AG10803 (cell line): ENCODE data around the gene SCN1A.

Source experiments
- DNase-seq: peaks from one replicate; pipeline ENCODE4 v3.0.0; 2010; ENCODE audit warnings: low read depth
- H3K4me3 ChIP-seq: 2 replicates; pipeline ENCODE4 v1.5.1; 2011; ENCODE audit warnings: mild to moderate bottlenecking, low read length, control low read depth
- CTCF ChIP-seq: conservative IDR thresholded peaks from 2 replicates; pipeline ENCODE4 v1.5.1; 2011; ENCODE audit warnings: mild to moderate bottlenecking, low read length, control low read depth, inconsistent platforms

The SCN1A gene

GRCh38 chr2:166157578-166157977 lies 29.8 kb upstream of the SCN1A start:
- H3K4me3 ChIP-seq = no peak overlapping the region
- no peak for DNase-seq
- no peak for TF ChIP-seq CTCF

- no peak for TF ChIP-seq CTCF
- no peak overlapping the region for H3K4me3 ChIP-seq
- no peak for DNase-seq
These were observed 29.2 kb upstream of the SCN1A start for GRCh38 chr2:166156985-166157490.

- TF ChIP-seq CTCF = no peak
- no peak for DNase-seq
- H3K4me3 ChIP-seq = no peak overlapping the region
These were observed 27.8 kb upstream of the SCN1A start for GRCh38 chr2:166155589-166155988.

- no peak for DNase-seq
- no peak overlapping the region for H3K4me3 ChIP-seq
- TF ChIP-seq CTCF = no peak
These were observed 27.0 kb upstream of the SCN1A start for GRCh38 chr2:166154685-166155338.

GRCh38 chr2:166152064-166152463 lies 24.2 kb upstream of the SCN1A start:
- DNase-seq = no peak
- TF ChIP-seq CTCF = no peak
- no peak overlapping the region for H3K4me3 ChIP-seq

GRCh38 chr2:166148500-166149400 lies 20.9 kb upstream of the SCN1A start:
- no peak for DNase-seq

More at GRCh38 chr2:166148500-166149400, 20.9 kb upstream of the SCN1A start:
- no peak overlapping the region for H3K4me3 ChIP-seq
- TF ChIP-seq CTCF = no peak
